ENCODE results near the gene EFCAB11.

EFCAB11 gene

DNA sequence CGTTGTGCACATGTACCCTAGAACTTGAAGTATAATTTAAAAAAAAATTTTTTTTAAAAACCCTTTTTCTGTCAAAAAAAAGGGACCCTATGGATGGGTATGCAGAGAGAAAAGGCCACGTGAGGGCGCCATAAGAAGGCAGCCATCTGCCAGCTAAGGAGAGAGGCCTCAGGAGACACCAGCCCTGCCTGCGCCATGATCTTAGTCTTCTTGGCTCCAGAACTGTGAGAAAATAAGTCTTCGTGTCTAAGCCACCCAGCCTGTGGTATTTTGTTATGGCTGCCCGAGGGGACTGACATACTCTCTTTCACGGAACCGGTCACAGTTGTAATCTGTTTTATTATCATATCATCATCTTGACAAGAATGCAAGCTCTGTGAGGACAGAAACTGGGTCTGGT, 174.8 kb downstream of the EFCAB11 start (continued):
- TF ChIP-seq RARB (CRISPR knock-in tag; IDR thresholded peaks at IDR 0.05) (no peak), OSR1 (CRISPR knock-in tag; IDR thresholded peaks at IDR 0.05) (no peak), ISL1 (CRISPR knock-in tag; IDR thresholded peaks at IDR 0.05) (no peak), TCF4 (CRISPR knock-in tag; IDR thresholded peaks at IDR 0.05; ENCODE audit: borderline replicate concordance) (no peak)

DNA sequence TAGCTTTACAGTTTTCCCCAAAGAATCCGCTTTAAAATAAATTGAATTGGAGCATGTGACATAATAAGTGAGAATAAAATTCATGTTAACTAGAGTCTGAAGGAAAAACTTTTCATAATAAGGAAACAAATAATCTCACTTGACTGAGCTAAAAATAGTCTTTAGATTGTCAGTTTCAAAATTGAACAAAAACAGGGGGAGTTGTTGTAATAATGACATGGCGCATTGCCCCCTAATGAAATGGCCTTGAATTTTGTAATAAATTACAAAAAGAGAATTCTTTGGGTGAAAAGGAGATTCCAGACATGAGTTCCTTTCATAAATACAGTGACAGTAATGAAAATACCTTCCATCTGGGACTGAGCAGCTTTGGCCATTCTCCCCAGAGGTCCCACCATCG, 178.6 kb downstream of the EFCAB11 start:
- ATAC-seq, result no peak

DNA sequence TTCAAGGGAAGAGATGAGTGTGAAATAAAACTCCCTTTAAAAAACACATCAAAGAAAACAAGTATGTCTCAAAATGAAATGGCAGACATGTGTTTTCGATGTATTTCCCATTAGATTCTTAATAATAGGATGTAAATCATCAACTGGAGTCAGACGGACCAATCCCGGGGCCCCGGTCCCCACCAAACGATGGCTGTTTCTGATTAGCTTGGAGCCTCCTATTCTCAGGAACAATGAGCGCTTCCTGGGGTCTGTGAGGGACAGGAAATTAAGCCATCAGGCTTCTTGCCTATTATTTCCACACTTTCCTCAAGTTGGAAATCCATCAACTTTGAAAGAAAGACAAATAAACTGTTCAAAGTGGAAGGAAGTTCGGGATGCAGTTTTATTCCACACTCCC, 179.4 kb downstream of the EFCAB11 start:
- TF ChIP-seq, protein P1, sequence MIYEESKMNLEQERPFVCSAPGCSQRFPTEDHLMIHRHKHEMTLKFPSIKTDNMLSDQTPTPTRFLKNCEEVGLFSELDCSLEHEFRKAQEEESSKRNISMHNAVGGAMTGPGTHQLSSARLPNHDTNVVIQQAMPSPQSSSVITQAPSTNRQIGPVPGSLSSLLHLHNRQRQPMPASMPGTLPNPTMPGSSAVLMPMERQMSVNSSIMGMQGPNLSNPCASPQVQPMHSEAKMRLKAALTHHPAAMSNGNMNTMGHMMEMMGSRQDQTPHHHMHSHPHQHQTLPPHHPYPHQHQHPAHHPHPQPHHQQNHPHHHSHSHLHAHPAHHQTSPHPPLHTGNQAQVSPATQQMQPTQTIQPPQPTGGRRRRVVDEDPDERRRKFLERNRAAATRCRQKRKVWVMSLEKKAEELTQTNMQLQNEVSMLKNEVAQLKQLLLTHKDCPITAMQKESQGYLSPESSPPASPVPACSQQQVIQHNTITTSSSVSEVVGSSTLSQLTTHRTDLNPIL (CRISPR knock-in tag; IDR thresholded peaks at IDR 0.05; ENCODE audit: low read depth), result no peak
- no peak for TF ChIP-seq ZNF70 (CRISPR knock-in tag; IDR thresholded peaks at IDR 0.05)
- TF ChIP-seq ISL1 (CRISPR knock-in tag; IDR thresholded peaks at IDR 0.05), result no peak
- TF ChIP-seq ZNF565 (CRISPR knock-in tag; conservative IDR thresholded peaks at IDR 0.05; ENCODE audit: low read depth), result no peak
- no peak for TF ChIP-seq ZFP3 (CRISPR knock-in tag; IDR thresholded peaks at IDR 0.05)
- no peak for TF ChIP-seq CSDC2 (CRISPR knock-in tag; IDR thresholded peaks at IDR 0.05)
- TF ChIP-seq, protein P2, sequence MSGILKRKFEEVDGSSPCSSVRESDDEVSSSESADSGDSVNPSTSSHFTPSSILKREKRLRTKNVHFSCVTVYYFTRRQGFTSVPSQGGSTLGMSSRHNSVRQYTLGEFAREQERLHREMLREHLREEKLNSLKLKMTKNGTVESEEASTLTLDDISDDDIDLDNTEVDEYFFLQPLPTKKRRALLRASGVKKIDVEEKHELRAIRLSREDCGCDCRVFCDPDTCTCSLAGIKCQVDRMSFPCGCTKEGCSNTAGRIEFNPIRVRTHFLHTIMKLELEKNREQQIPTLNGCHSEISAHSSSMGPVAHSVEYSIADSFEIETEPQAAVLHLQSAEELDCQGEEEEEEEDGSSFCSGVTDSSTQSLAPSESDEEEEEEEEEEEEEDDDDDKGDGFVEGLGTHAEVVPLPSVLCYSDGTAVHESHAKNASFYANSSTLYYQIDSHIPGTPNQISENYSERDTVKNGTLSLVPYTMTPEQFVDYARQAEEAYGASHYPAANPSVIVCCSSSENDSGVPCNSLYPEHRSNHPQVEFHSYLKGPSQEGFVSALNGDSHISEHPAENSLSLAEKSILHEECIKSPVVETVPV (CRISPR knock-in tag; IDR thresholded peaks at IDR 0.05), result no peak
- no peak for TF ChIP-seq PPARA (CRISPR knock-in tag; IDR thresholded peaks at IDR 0.05; ENCODE audit: borderline replicate concordance)
- no peak for TF ChIP-seq SNAI2 (CRISPR knock-in tag; IDR thresholded peaks at IDR 0.05)
- TF ChIP-seq, protein P3, sequence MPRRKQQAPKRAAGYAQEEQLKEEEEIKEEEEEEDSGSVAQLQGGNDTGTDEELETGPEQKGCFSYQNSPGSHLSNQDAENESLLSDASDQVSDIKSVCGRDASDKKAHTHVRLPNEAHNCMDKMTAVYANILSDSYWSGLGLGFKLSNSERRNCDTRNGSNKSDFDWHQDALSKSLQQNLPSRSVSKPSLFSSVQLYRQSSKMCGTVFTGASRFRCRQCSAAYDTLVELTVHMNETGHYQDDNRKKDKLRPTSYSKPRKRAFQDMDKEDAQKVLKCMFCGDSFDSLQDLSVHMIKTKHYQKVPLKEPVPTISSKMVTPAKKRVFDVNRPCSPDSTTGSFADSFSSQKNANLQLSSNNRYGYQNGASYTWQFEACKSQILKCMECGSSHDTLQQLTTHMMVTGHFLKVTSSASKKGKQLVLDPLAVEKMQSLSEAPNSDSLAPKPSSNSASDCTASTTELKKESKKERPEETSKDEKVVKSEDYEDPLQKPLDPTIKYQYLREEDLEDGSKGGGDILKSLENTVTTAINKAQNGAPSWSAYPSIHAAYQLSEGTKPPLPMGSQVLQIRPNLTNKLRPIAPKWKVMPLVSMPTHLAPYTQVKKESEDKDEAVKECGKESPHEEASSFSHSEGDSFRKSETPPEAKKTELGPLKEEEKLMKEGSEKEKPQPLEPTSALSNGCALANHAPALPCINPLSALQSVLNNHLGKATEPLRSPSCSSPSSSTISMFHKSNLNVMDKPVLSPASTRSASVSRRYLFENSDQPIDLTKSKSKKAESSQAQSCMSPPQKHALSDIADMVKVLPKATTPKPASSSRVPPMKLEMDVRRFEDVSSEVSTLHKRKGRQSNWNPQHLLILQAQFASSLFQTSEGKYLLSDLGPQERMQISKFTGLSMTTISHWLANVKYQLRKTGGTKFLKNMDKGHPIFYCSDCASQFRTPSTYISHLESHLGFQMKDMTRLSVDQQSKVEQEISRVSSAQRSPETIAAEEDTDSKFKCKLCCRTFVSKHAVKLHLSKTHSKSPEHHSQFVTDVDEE (CRISPR knock-in tag; IDR thresholded peaks at IDR 0.05), result no peak
- TF ChIP-seq ZFP30 (CRISPR knock-in tag; IDR thresholded peaks at IDR 0.05), result no peak
- TF ChIP-seq TCF4 (CRISPR knock-in tag; IDR thresholded peaks at IDR 0.05; ENCODE audit: borderline replicate concordance), result no peak
- TF ChIP-seq GLIS3 (CRISPR knock-in tag; IDR thresholded peaks at IDR 0.05), result no peak
- TF ChIP-seq ARNTL (CRISPR knock-in tag; IDR thresholded peaks at IDR 0.05; ENCODE audit: borderline replicate concordance, low read depth), result no peak
- TF ChIP-seq ZNF8 (CRISPR knock-in tag; IDR thresholded peaks at IDR 0.05), result no peak
- TF ChIP-seq OSR1 (CRISPR knock-in tag; IDR thresholded peaks at IDR 0.05), result no peak
- no peak for TF ChIP-seq TOX (CRISPR knock-in tag; IDR thresholded peaks at IDR 0.05; ENCODE audit: borderline replicate concordance)
- no peak for TF ChIP-seq BACH2 (CRISPR knock-in tag; IDR thresholded peaks at IDR 0.05; ENCODE audit: borderline replicate concordance)
- TF ChIP-seq, protein P4, sequence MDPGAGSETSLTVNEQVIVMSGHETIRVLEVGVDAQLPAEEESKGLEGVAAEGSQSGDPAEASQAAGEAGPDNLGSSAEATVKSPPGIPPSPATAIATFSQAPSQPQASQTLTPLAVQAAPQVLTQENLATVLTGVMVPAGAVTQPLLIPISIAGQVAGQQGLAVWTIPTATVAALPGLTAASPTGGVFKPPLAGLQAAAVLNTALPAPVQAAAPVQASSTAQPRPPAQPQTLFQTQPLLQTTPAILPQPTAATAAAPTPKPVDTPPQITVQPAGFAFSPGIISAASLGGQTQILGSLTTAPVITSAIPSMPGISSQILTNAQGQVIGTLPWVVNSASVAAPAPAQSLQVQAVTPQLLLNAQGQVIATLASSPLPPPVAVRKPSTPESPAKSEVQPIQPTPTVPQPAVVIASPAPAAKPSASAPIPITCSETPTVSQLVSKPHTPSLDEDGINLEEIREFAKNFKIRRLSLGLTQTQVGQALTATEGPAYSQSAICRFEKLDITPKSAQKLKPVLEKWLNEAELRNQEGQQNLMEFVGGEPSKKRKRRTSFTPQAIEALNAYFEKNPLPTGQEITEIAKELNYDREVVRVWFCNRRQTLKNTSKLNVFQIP (CRISPR knock-in tag; IDR thresholded peaks at IDR 0.05; ENCODE audit: borderline replicate concordance, low read depth), result no peak
- TF ChIP-seq RARB (CRISPR knock-in tag; IDR thresholded peaks at IDR 0.05), result no peak
- ATAC-seq, result no peak

More for the DNA sequence above, 178.6 kb downstream of the EFCAB11 start:
- TF ChIP-seq ARNTL (CRISPR knock-in tag; IDR thresholded peaks at IDR 0.05; ENCODE audit: borderline replicate concordance, low read depth), result no peak
- TF ChIP-seq BACH2 (CRISPR knock-in tag; IDR thresholded peaks at IDR 0.05; ENCODE audit: borderline replicate concordance), result no peak
- TF ChIP-seq CSDC2 (CRISPR knock-in tag; IDR thresholded peaks at IDR 0.05), result no peak
- no peak for TF ChIP-seq ZFP3 (CRISPR knock-in tag; IDR thresholded peaks at IDR 0.05)
- TF ChIP-seq ESRRG (CRISPR knock-in tag; IDR thresholded peaks at IDR 0.05), result no peak
- TF ChIP-seq ZNF8 (CRISPR knock-in tag; IDR thresholded peaks at IDR 0.05), result no peak
- TF ChIP-seq ISL1 (CRISPR knock-in tag; IDR thresholded peaks at IDR 0.05), result no peak
- TF ChIP-seq TCF4 (CRISPR knock-in tag; IDR thresholded peaks at IDR 0.05; ENCODE audit: borderline replicate concordance), result no peak

DNA sequence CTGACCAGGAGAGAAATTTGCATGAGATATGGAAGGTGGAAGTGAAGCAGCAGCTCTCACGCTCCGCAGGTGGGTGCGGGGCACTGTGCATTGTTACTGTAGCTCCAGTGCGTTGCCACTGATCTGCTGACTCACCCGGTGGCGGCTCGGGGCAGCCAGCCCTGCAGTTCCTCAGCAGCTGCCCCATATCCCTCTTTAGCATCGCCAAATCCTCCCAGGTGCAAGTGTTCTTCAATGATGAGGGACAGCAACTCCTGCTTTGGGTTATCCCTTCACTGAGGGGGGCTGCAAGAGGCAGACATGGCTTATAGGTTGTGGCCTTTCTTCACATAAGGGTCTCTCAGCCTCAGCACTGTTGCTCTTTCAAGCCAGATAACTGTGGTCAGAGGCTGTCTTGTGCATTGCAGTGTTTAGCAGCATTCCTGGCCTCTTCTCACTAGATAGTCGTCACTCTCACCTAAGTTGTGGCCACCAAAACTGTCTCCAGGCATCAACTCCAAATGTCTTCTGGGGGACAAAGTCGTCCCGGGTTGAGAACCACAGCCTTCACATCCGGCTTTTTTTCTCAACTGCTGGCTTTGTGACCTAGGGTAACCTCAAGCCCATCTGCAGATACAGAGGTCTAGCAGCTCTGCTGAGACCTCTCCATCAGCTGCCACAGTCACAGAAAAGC, 180.8 kb downstream of the EFCAB11 start:
- ATAC-seq, result peak; percentile 90
- TF ChIP-seq GLIS3 (CRISPR knock-in tag; IDR thresholded peaks at IDR 0.05) (no peak), CSDC2 (CRISPR knock-in tag; IDR thresholded peaks at IDR 0.05) (no peak), OSR1 (CRISPR knock-in tag; IDR thresholded peaks at IDR 0.05) (no peak), TCF4 (CRISPR knock-in tag; IDR thresholded peaks at IDR 0.05; ENCODE audit: borderline replicate concordance) (no peak), ZFP3 (CRISPR knock-in tag; IDR thresholded peaks at IDR 0.05) (no peak), RARB (CRISPR knock-in tag; IDR thresholded peaks at IDR 0.05) (no peak), ISL1 (CRISPR knock-in tag; IDR thresholded peaks at IDR 0.05) (no peak), ZC3H10 (CRISPR knock-in tag; IDR thresholded peaks at IDR 0.05) (no peak), SNAI2 (CRISPR knock-in tag; IDR thresholded peaks at IDR 0.05) (no peak), ARNTL (CRISPR knock-in tag; IDR thresholded peaks at IDR 0.05; ENCODE audit: borderline replicate concordance, low read depth) (no peak), PPARA (CRISPR knock-in tag; IDR thresholded peaks at IDR 0.05; ENCODE audit: borderline replicate concordance) (no peak), ZFP30 (CRISPR knock-in tag; IDR thresholded peaks at IDR 0.05) (no peak)
- TF ChIP-seq, protein P3 (CRISPR knock-in tag; IDR thresholded peaks at IDR 0.05), result no peak
- TF ChIP-seq, protein P4 (CRISPR knock-in tag; IDR thresholded peaks at IDR 0.05; ENCODE audit: borderline replicate concordance, low read depth), result no peak
